H9 (cell line): ENCODE results near the gene VPS18. TPM values are rescaled to one million over a fixed set of nuclear protein-coding genes. Genes with fewer than 3 reads are reported as not detected.
A peak's percentile ranks its signal among the peaks of the same experiment; 100 is the strongest.

ENCODE experiments used
- DNase-seq: peaks from one replicate; pipeline ENCODE4 v3.0.0-alpha.2; 2017
- H2AFZ ChIP-seq: one replicate; pipeline ENCODE4 v1.6.1; 2013; ENCODE audit warnings: mild to moderate bottlenecking, low read length, control low read depth, moderate library complexity
- H2AK5ac ChIP-seq: 2 replicates; pipeline ENCODE4 v1.6.1; 2013; ENCODE audit warnings: low read length, control low read depth, mixed read lengths; ENCODE audit not compliant: insufficient read length
- H2BK120ac ChIP-seq: one replicate; pipeline ENCODE4 v1.6.1; 2013; ENCODE audit warnings: low read depth, mild to moderate bottlenecking, low read length, control low read depth, inconsistent platforms; ENCODE audit not compliant: poor library complexity, severe bottlenecking
- H2BK12ac ChIP-seq: 2 replicates; pipeline ENCODE4 v1.6.1; 2013; ENCODE audit warnings: low read length, control low read depth, mixed read lengths, low read depth; ENCODE audit not compliant: insufficient read length
- H2BK15ac ChIP-seq: 2 replicates; pipeline ENCODE4 v1.6.1; 2013; ENCODE audit warnings: low read depth, low read length, control low read depth
- H2BK20ac ChIP-seq: one replicate; pipeline ENCODE4 v1.6.1; 2013; ENCODE audit warnings: low read depth, mild to moderate bottlenecking, low read length, control low read depth, inconsistent platforms; ENCODE audit not compliant: poor library complexity, severe bottlenecking
- H2BK5ac ChIP-seq: 2 replicates; pipeline ENCODE4 v1.6.1; 2013; ENCODE audit warnings: low read length, control low read depth, mixed read lengths; ENCODE audit not compliant: insufficient read length
- H3K14ac ChIP-seq: 2 replicates; pipeline ENCODE4 v1.6.1; 2013; ENCODE audit warnings: low read length, control low read depth; ENCODE audit not compliant: insufficient read depth
- H3K18ac ChIP-seq: 2 replicates; pipeline ENCODE4 v1.6.1; 2013; ENCODE audit warnings: low read depth, mild to moderate bottlenecking, mixed read lengths, low read length, control low read depth; ENCODE audit not compliant: insufficient read length
- H3K23ac ChIP-seq: 2 replicates; pipeline ENCODE4 v1.6.1; 2013; ENCODE audit warnings: low read length, control low read depth, mixed read lengths, low read depth; ENCODE audit not compliant: insufficient read length
- H3K23me2 ChIP-seq: 2 replicates; pipeline ENCODE4 v1.6.1; 2013; ENCODE audit warnings: low read depth, mild to moderate bottlenecking, mixed read lengths, low read length, control low read depth; ENCODE audit not compliant: insufficient read length, poor library complexity, severe bottlenecking
- H3K27ac ChIP-seq: 2 replicates; pipeline ENCODE4 v1.5.1; 2013; ENCODE audit warnings: low read length, control low read depth, mixed read lengths, low read depth; ENCODE audit not compliant: insufficient read length
- H3K27me3 ChIP-seq: 2 replicates; pipeline ENCODE4 v1.6.1; 2013; ENCODE audit warnings: low read length, control low read depth, inconsistent platforms; ENCODE audit not compliant: insufficient read depth
- H3K4ac ChIP-seq: 2 replicates; pipeline ENCODE4 v1.6.1; 2013; ENCODE audit warnings: low read depth, mild to moderate bottlenecking, control low read depth, inconsistent platforms, low read length, moderate library complexity
- H3K4me1 ChIP-seq: 2 replicates; pipeline ENCODE4 v1.6.1; 2013; ENCODE audit warnings: low read length, control low read depth, inconsistent platforms; ENCODE audit not compliant: insufficient read depth
- H3K4me2 ChIP-seq: 2 replicates; pipeline ENCODE4 v1.6.1; 2013; ENCODE audit warnings: low read length, control low read depth, mixed read lengths; ENCODE audit not compliant: insufficient read length, insufficient read depth
- H3K56ac ChIP-seq: 2 replicates; pipeline ENCODE4 v1.6.1; 2013; ENCODE audit warnings: low read depth, mild to moderate bottlenecking, mixed read lengths, low read length, control low read depth; ENCODE audit not compliant: insufficient read length
- H3K79me1 ChIP-seq: 2 replicates; pipeline ENCODE4 v1.6.1; 2013; ENCODE audit warnings: low read depth, mild to moderate bottlenecking, moderate library complexity, low read length, control low read depth, inconsistent platforms; ENCODE audit not compliant: insufficient read depth, poor library complexity, severe bottlenecking
- H3K79me2 ChIP-seq: 2 replicates; pipeline ENCODE4 v1.6.1; 2013; ENCODE audit warnings: low read length, control low read depth, inconsistent platforms; ENCODE audit not compliant: insufficient read depth
- H3K9ac ChIP-seq: 2 replicates; pipeline ENCODE4 v1.6.1; 2013; ENCODE audit warnings: low read length, control low read depth, mixed read lengths; ENCODE audit not compliant: insufficient read length; ENCODE audit errors: extremely low read depth
- H3K9me3 ChIP-seq: one replicate; pipeline ENCODE4 v1.6.1; 2013; ENCODE audit warnings: low read depth, low read length, inconsistent platforms; ENCODE audit not compliant: control insufficient read depth
- H3T11ph ChIP-seq: one replicate; pipeline ENCODE4 v1.6.1; 2013; ENCODE audit warnings: mild to moderate bottlenecking, low read length, control low read depth, inconsistent platforms
- H4K20me1 ChIP-seq: one replicate; pipeline ENCODE4 v1.6.1; 2013; ENCODE audit not compliant: control insufficient read depth, insufficient read length, insufficient read depth
- H4K5ac ChIP-seq: 2 replicates; pipeline ENCODE4 v1.6.1; 2013; ENCODE audit warnings: low read depth, mild to moderate bottlenecking, mixed read lengths, low read length, control low read depth; ENCODE audit not compliant: insufficient read length
- H4K8ac ChIP-seq: replicated peaks from 2 replicates; pipeline ENCODE4 v1.6.1; 2013; ENCODE audit warnings: low read length, control low read depth, mixed read lengths, low read depth; ENCODE audit not compliant: insufficient read length
- H4K91ac ChIP-seq: 2 replicates; pipeline ENCODE4 v1.6.1; 2013; ENCODE audit warnings: low read depth, mild to moderate bottlenecking, moderate library complexity, mixed read lengths, low read length, control low read depth; ENCODE audit not compliant: insufficient read length
- H3K27ac Mint-ChIP-seq, 3 experiments: 2 replicates in 2 of 3; 3 replicates in 1 of 3; pipeline ENCODE4 v1.8.0; 2020 to 2021; ENCODE audit warnings: mixed read lengths in 3 of 3, mild to moderate bottlenecking in 1 of 3, moderate library complexity in 1 of 3
- H3K27me3 Mint-ChIP-seq: 2 replicates; pipeline ENCODE4 v1.8.0; 2021; ENCODE audit warnings: low read depth, mild to moderate bottlenecking, moderate library complexity, mixed read lengths
- H3K36me3 Mint-ChIP-seq, 3 experiments: 2 replicates in 2 of 3; 3 replicates in 1 of 3; pipeline ENCODE4 v1.8.0; 2020 to 2021; ENCODE audit warnings: low read depth in 3 of 3, mixed read lengths in 3 of 3; ENCODE audit not compliant: insufficient read depth in 1 of 3
- H3K4me1 Mint-ChIP-seq, 2 experiments: 2 replicates each; pipeline ENCODE4 v1.8.0; 2020; ENCODE audit warnings: mixed read lengths in 2 of 2
- H3K4me3 Mint-ChIP-seq, 2 experiments: 2 replicates in 1 of 2; 3 replicates in 1 of 2; pipeline ENCODE4 v1.8.0; 2020 to 2021; ENCODE audit warnings: mild to moderate bottlenecking in 2 of 2, mixed read lengths in 2 of 2, moderate library complexity in 1 of 2
- H3K9me3 Mint-ChIP-seq, 2 experiments: 2 replicates in 1 of 2; 3 replicates in 1 of 2; pipeline ENCODE4 v1.8.0; 2020; ENCODE audit warnings: mild to moderate bottlenecking in 2 of 2, mixed read lengths in 2 of 2, moderate library complexity in 1 of 2
- WGBS: extraction: QIAGEN DNeasy Blood & Tissue Kit; methylation state at CpG from one replicate; pipeline ENCODE4 v1.1.7; 2013; ENCODE audit warnings: missing lambda C conversion rate, low lambda C conversion rate, mixed read lengths; ENCODE audit not compliant: insufficient read length; ENCODE audit errors: extremely low coverage; 5-methylcytosine and 5-hydroxymethylcytosine counted together
- total RNA-seq: library from RNA; stranded (reverse); gene quantifications from 2 replicates; pipeline ENCODE4 v1.2.1, GENCODE V29; 2021
- TF ChIP-seq, protein P1 (sequence below): fragments of 200-600 bp; sonication (generic); conservative IDR thresholded peaks from 3 replicates; pipeline ENCODE4 v1.8.0; 2021; ENCODE audit warnings: antibody characterized with exemption, mild to moderate bottlenecking

The VPS18 gene
- total RNA-seq, 1 experiment from 2014 or later: 45.0 TPM

DNA sequence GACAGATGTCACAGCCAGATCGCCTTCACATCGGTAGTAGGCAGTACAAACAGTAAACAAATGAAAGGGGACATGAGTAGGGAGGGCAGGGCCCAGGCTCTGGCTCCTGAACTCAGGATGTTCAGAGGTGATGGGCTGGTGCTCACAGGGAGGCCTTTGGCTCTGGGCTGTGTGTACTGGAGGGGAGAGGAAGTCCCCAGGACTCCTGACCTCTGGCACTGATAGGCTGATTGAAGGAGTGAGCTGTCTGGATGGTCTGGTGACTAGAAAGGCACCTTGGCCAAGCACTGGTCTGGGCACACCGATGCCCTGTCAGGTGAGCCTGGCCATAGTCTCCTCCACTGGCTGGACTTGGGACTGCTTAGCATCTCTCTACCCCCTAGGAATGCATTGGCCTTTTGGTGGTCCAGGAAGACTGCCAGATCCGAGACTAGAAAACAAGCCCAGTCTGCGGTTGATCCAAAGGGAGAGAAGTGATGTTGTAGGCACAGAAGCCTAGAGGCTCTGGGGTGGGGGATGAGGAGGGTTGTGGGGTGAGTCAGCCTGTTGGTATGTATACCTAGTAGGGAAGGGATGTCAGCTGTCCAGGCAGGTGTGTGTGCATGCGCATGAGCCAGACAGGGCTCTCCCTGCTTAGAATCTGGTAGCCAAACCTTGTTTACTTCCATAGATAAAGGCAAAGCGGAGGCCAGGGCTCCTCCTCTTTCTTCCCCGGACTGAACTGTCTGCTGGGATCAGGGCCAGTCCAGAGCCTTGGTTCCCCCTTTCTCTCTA is 48.6 kb upstream of the VPS18 start:
- H3K9me3 Mint-ChIP-seq: no peaks in the 10 kb centered on the region
- Histone ChIP-seq H3K79me1 (peaks cover 5% of the 10 kb centered on the region), H3K9ac (peak overlapping the region; percentile 18), H3K4me1 (peaks cover 17% of the 10 kb centered on the region), H3K27me3 (no peaks in the 10 kb centered on the region), H2AFZ (no peak overlapping the region), H3K23me2 (peaks cover 11% of the 10 kb centered on the region), H2BK12ac (no peak overlapping the region), H2AK5ac (no peak overlapping the region), H4K8ac (no peak overlapping the region), H3K56ac (no peak overlapping the region), H4K5ac (no peak overlapping the region), H3K23ac (no peak overlapping the region), H3K18ac (no peak overlapping the region), H4K20me1 (no peaks in the 10 kb centered on the region), H2BK120ac (no peak overlapping the region), H4K91ac (no peak overlapping the region), H3K27ac (no peak overlapping the region), H3T11ph (no peak overlapping the region), H3K4me2 (peak overlapping the region; percentile 95), H2BK15ac (no peak overlapping the region), H3K4ac (no peak overlapping the region), H2BK5ac (no peak overlapping the region), H3K14ac (no peak overlapping the region; the same call in 1 of the 2 replicates), H2BK20ac (no peak overlapping the region), H3K9me3 (no peaks in the 10 kb centered on the region), H3K79me2 (peaks cover 8% of the 10 kb centered on the region; the same call in 1 of the 2 replicates)
- TF ChIP-seq, protein P1, sequence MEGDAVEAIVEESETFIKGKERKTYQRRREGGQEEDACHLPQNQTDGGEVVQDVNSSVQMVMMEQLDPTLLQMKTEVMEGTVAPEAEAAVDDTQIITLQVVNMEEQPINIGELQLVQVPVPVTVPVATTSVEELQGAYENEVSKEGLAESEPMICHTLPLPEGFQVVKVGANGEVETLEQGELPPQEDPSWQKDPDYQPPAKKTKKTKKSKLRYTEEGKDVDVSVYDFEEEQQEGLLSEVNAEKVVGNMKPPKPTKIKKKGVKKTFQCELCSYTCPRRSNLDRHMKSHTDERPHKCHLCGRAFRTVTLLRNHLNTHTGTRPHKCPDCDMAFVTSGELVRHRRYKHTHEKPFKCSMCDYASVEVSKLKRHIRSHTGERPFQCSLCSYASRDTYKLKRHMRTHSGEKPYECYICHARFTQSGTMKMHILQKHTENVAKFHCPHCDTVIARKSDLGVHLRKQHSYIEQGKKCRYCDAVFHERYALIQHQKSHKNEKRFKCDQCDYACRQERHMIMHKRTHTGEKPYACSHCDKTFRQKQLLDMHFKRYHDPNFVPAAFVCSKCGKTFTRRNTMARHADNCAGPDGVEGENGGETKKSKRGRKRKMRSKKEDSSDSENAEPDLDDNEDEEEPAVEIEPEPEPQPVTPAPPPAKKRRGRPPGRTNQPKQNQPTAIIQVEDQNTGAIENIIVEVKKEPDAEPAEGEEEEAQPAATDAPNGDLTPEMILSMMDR: no peak
- H3K36me3 Mint-ChIP-seq: peaks cover 19 to 47% (median 39%) of the 10 kb centered on the region in 3 experiments
- peak; percentile 63 for DNase-seq
- WGBS: no CpG with 5 or more reads among the region's 8 CpGs
- H3K4me3 Mint-ChIP-seq: peak overlapping the region; percentile 94
- peaks cover 41% of the 10 kb centered on the region in 2 experiments for H3K4me1 Mint-ChIP-seq
- peaks cover 4% of the 10 kb centered on the region for H3K27me3 Mint-ChIP-seq
- peak overlapping the region in 2 of 3 experiments; percentile 35 to 85; a peak in 1 of 7 replicates for H3K27ac Mint-ChIP-seq
